ENCODE data around the gene PDZD2. TPM values are rescaled to one million over a fixed set of nuclear protein-coding genes. Genes with fewer than 3 reads are reported as not detected.
"Not testable (repeated sequence)": the region's sequence is repeated elsewhere in the genome, so short reads cannot be mapped to it uniquely, and the experiment has no call there.

PDZD2 gene
- polyA plus RNA-seq, 4 donors: 1.4 to 3.9 (median 3.7) TPM; not detected in 1

- no peak overlapping the region for H3K4me3 ChIP-seq (ENCODE audit: low read depth in 1 of 3, low read length in 3 of 3)
- FAIRE-seq (no peak), DNase-seq (no peak)
- H3K9me3 ChIP-seq (ENCODE audit: control insufficient read depth in 2 of 2, insufficient read depth in 1 of 2, low read depth in 1 of 2, low read length in 1 of 2): no peaks in the 10 kb centered on the region
- H3K36me3 ChIP-seq (ENCODE audit: control insufficient read depth in 3 of 3, insufficient read depth in 2 of 3, low read depth in 1 of 3, low read length in 3 of 3): no peaks in the 10 kb centered on the region
- WGBS, 3 donors: 81 to 85% (median 85%) methylated on average over 6 of the region's 6 CpGs
- H3K4me1 ChIP-seq (ENCODE audit: control insufficient read depth in 3 of 3, insufficient read depth in 2 of 3, low read depth in 1 of 3, low read length in 2 of 3): no peaks in the 10 kb centered on the region
- peaks cover 0 to 3% (median 0%) of the 10 kb centered on the region in 3 donors for H3K27me3 ChIP-seq (ENCODE audit: control insufficient read depth in 3 of 3, insufficient read depth in 3 of 3, low read length in 3 of 3)
- H3K27ac ChIP-seq (ENCODE audit: low read depth in 1 of 3, low read length in 2 of 3): no peak overlapping the region
Observed at GRCh38 chr5:31763424-31763823, 124.5 kb downstream of the PDZD2 start.

- not testable (repeated sequence) for H3K27ac ChIP-seq (ENCODE audit: low read depth in 1 of 3, low read length in 2 of 3); FAIRE-seq; H3K4me1 ChIP-seq (ENCODE audit: control insufficient read depth in 3 of 3, insufficient read depth in 2 of 3, low read depth in 1 of 3, low read length in 2 of 3); H3K36me3 ChIP-seq (ENCODE audit: control insufficient read depth in 3 of 3, insufficient read depth in 2 of 3, low read depth in 1 of 3, low read length in 3 of 3); H3K4me3 ChIP-seq (ENCODE audit: low read depth in 1 of 3, low read length in 3 of 3); H3K9me3 ChIP-seq (ENCODE audit: control insufficient read depth in 2 of 2, insufficient read depth in 1 of 2, low read depth in 1 of 2, low read length in 1 of 2); H3K27me3 ChIP-seq (ENCODE audit: control insufficient read depth in 3 of 3, insufficient read depth in 3 of 3, low read length in 3 of 3); DNase-seq
- 80 to 84% (median 81%) methylated on average over 13 to 14 of the region's 14 CpGs for WGBS, 3 donors
Observed at GRCh38 chr5:31764687-31765086, 125.8 kb downstream of the PDZD2 start.

GRCh38 chr5:31767335-31768031, 128.6 kb downstream of the PDZD2 start:
- no peaks in the 10 kb centered on the region for H3K4me1 ChIP-seq (ENCODE audit: control insufficient read depth in 3 of 3, insufficient read depth in 2 of 3, low read depth in 1 of 3, low read length in 2 of 3)
- DNase-seq: no peak
- H3K27ac ChIP-seq (ENCODE audit: low read depth in 1 of 3, low read length in 2 of 3): no peak overlapping the region
- FAIRE-seq: no peak
- H3K36me3 ChIP-seq (ENCODE audit: control insufficient read depth in 3 of 3, insufficient read depth in 2 of 3, low read depth in 1 of 3, low read length in 3 of 3): no peaks in the 10 kb centered on the region
- H3K4me3 ChIP-seq (ENCODE audit: low read depth in 1 of 3, low read length in 3 of 3): no peak overlapping the region
- H3K27me3 ChIP-seq (ENCODE audit: control insufficient read depth in 3 of 3, insufficient read depth in 3 of 3, low read length in 3 of 3): no peaks in the 10 kb centered on the region
- no peaks in the 10 kb centered on the region for H3K9me3 ChIP-seq (ENCODE audit: control insufficient read depth in 2 of 2, insufficient read depth in 1 of 2, low read depth in 1 of 2, low read length in 1 of 2)
- WGBS, 3 donors: 79 to 83% (median 80%) methylated on average over 4 of the region's 4 CpGs

GRCh38 chr5:31768046-31768445, 129.1 kb downstream of the PDZD2 start:
- no peak for DNase-seq
- no peaks in the 10 kb centered on the region for H3K4me1 ChIP-seq (ENCODE audit: control insufficient read depth in 3 of 3, insufficient read depth in 2 of 3, low read depth in 1 of 3, low read length in 2 of 3)
- WGBS, 3 donors: 83 to 90% (median 86%) methylated on average over 6 of the region's 6 CpGs
- H3K4me3 ChIP-seq (ENCODE audit: low read depth in 1 of 3, low read length in 3 of 3): no peak overlapping the region
- no peaks in the 10 kb centered on the region for H3K36me3 ChIP-seq (ENCODE audit: control insufficient read depth in 3 of 3, insufficient read depth in 2 of 3, low read depth in 1 of 3, low read length in 3 of 3)
- H3K9me3 ChIP-seq (ENCODE audit: control insufficient read depth in 2 of 2, insufficient read depth in 1 of 2, low read depth in 1 of 2, low read length in 1 of 2): no peaks in the 10 kb centered on the region
- H3K27ac ChIP-seq (ENCODE audit: low read depth in 1 of 3, low read length in 2 of 3): no peak overlapping the region
- H3K27me3 ChIP-seq (ENCODE audit: control insufficient read depth in 3 of 3, insufficient read depth in 3 of 3, low read length in 3 of 3): no peaks in the 10 kb centered on the region
- FAIRE-seq: no peak

- FAIRE-seq (no peak), DNase-seq (no peak)
- Histone ChIP-seq H3K4me1 (ENCODE audit: control insufficient read depth in 3 of 3, insufficient read depth in 2 of 3, low read depth in 1 of 3, low read length in 2 of 3) (no peaks in the 10 kb centered on the region), H3K27me3 (ENCODE audit: control insufficient read depth in 3 of 3, insufficient read depth in 3 of 3, low read length in 3 of 3) (no peaks in the 10 kb centered on the region), H3K4me3 (ENCODE audit: low read depth in 1 of 3, low read length in 3 of 3) (no peak overlapping the region), H3K27ac (ENCODE audit: low read depth in 1 of 3, low read length in 2 of 3) (no peak overlapping the region), H3K9me3 (ENCODE audit: control insufficient read depth in 2 of 2, insufficient read depth in 1 of 2, low read depth in 1 of 2, low read length in 1 of 2) (no peaks in the 10 kb centered on the region), H3K36me3 (ENCODE audit: control insufficient read depth in 3 of 3, insufficient read depth in 2 of 3, low read depth in 1 of 3, low read length in 3 of 3) (no peaks in the 10 kb centered on the region)
- WGBS, 3 donors: 77 to 91% (median 89%) methylated on average over 9 of the region's 9 CpGs
Observed at GRCh38 chr5:31768784-31769183, 129.9 kb downstream of the PDZD2 start.

- FAIRE-seq: no peak
Observed at GRCh38 chr5:31769530-31769929, 130.6 kb downstream of the PDZD2 start.

GRCh38 chr5:31770132-31770720, 131.3 kb downstream of the PDZD2 start:
- Histone ChIP-seq H3K27ac (ENCODE audit: low read depth in 1 of 3, low read length in 2 of 3) (no peak overlapping the region), H3K36me3 (ENCODE audit: control insufficient read depth in 3 of 3, insufficient read depth in 2 of 3, low read depth in 1 of 3, low read length in 3 of 3) (no peaks in the 10 kb centered on the region), H3K4me3 (ENCODE audit: low read depth in 1 of 3, low read length in 3 of 3) (no peak overlapping the region), H3K9me3 (ENCODE audit: control insufficient read depth in 2 of 2, insufficient read depth in 1 of 2, low read depth in 1 of 2, low read length in 1 of 2) (peaks cover 0 to 9% of the 10 kb centered on the region in 2 donors), H3K4me1 (ENCODE audit: control insufficient read depth in 3 of 3, insufficient read depth in 2 of 3, low read depth in 1 of 3, low read length in 2 of 3) (no peaks in the 10 kb centered on the region), H3K27me3 (ENCODE audit: control insufficient read depth in 3 of 3, insufficient read depth in 3 of 3, low read length in 3 of 3) (no peaks in the 10 kb centered on the region)
- DNase-seq (no peak), FAIRE-seq (no peak)
- 52 to 64% (median 57%) methylated on average over 7 of the region's 7 CpGs for WGBS, 3 donors

More at GRCh38 chr5:31769530-31769929, 130.6 kb downstream of the PDZD2 start:
- Histone ChIP-seq H3K4me3 (ENCODE audit: low read depth in 1 of 3, low read length in 3 of 3) (no peak overlapping the region), H3K36me3 (ENCODE audit: control insufficient read depth in 3 of 3, insufficient read depth in 2 of 3, low read depth in 1 of 3, low read length in 3 of 3) (no peaks in the 10 kb centered on the region), H3K4me1 (ENCODE audit: control insufficient read depth in 3 of 3, insufficient read depth in 2 of 3, low read depth in 1 of 3, low read length in 2 of 3) (no peaks in the 10 kb centered on the region), H3K9me3 (ENCODE audit: control insufficient read depth in 2 of 2, insufficient read depth in 1 of 2, low read depth in 1 of 2, low read length in 1 of 2) (peaks cover 0 to 6% of the 10 kb centered on the region in 2 donors), H3K27ac (ENCODE audit: low read depth in 1 of 3, low read length in 2 of 3) (no peak overlapping the region), H3K27me3 (ENCODE audit: control insufficient read depth in 3 of 3, insufficient read depth in 3 of 3, low read length in 3 of 3) (no peaks in the 10 kb centered on the region)
- 51 to 73% (median 55%) methylated on average over 3 of the region's 3 CpGs for WGBS, 3 donors
- no peak for DNase-seq

GRCh38 chr5:31770998-31771397, 132.1 kb downstream of the PDZD2 start:
- H3K27ac ChIP-seq (ENCODE audit: low read depth in 1 of 3, low read length in 2 of 3): no peak overlapping the region
- no peaks in the 10 kb centered on the region for H3K36me3 ChIP-seq (ENCODE audit: control insufficient read depth in 3 of 3, insufficient read depth in 2 of 3, low read depth in 1 of 3, low read length in 3 of 3)
- no peaks in the 10 kb centered on the region for H3K4me1 ChIP-seq (ENCODE audit: control insufficient read depth in 3 of 3, insufficient read depth in 2 of 3, low read depth in 1 of 3, low read length in 2 of 3)
- WGBS, 3 donors: 59 to 72% (median 66%) methylated on average over 1 of the region's 1 CpG
- DNase-seq (no peak), FAIRE-seq (no peak)
- no peak overlapping the region for H3K4me3 ChIP-seq (ENCODE audit: low read depth in 1 of 3, low read length in 3 of 3)
- H3K9me3 ChIP-seq (ENCODE audit: control insufficient read depth in 2 of 2, insufficient read depth in 1 of 2, low read depth in 1 of 2, low read length in 1 of 2): peaks cover 0 to 12% of the 10 kb centered on the region in 2 donors
- H3K27me3 ChIP-seq (ENCODE audit: control insufficient read depth in 3 of 3, insufficient read depth in 3 of 3, low read length in 3 of 3): no peaks in the 10 kb centered on the region
